ENCODE results near the gene CAPN12. TPM values are rescaled to one million over a fixed set of nuclear protein-coding genes. Genes with fewer than 3 reads are reported as not detected.

The CAPN12 gene
- total RNA-seq, 1 donor from 2014 or later = 0.93 TPM

DNA sequence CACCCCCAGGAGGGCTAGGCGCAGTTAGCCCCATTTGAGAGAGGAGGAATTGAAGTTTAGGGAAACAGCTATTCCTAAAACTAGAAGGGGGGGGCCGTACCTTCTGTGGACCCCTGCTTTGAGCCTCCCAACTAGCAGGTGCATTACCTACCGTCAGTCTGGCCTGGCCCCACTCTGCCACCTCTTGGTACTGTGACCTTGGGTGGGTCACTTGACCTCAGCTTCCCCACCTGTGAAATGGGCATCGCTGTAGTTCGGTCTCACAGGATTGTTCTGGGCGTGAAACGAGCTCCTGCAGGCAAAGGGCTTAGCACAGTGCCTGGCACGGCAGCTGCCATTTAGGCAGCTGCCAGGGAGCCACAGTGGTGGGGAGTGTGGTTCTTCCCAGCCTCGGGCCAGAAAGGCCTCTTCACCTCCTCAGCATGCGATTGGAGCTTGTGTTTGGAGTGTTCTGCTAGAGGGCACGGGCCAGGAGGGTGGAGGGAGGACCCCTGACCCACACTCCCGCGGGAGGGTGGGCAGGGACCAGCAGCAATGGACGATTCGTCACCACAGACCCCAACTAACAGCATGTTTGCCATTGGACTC, 32.0 kb downstream of the CAPN12 start:
- no peak for DNase-seq (ENCODE audit: extremely low read depth, low read depth, low spot score)

DNA sequence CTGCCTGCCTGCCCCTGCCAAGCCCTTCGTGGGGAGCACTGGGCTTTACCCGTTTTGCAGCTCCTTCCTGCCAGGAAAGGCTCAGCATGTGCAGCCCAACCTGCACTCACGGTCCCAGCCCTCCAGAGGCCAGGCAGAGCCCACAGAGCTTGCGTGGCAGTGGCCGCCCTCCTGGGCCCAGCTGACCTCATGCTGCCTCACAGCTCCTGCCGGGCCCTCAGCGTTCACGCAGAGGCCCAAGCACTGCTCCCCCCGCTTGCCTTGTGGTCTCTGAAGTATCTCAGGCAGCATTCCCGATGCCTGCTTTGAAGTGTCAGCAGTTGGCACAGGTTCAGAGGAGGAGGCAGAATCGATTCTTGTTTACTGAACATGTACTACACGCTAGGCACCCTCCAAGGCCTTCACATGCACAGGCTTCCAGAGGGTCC, 32.5 kb downstream of the CAPN12 start:
- no peak for DNase-seq (ENCODE audit: extremely low read depth, low read depth, low spot score)

DNA sequence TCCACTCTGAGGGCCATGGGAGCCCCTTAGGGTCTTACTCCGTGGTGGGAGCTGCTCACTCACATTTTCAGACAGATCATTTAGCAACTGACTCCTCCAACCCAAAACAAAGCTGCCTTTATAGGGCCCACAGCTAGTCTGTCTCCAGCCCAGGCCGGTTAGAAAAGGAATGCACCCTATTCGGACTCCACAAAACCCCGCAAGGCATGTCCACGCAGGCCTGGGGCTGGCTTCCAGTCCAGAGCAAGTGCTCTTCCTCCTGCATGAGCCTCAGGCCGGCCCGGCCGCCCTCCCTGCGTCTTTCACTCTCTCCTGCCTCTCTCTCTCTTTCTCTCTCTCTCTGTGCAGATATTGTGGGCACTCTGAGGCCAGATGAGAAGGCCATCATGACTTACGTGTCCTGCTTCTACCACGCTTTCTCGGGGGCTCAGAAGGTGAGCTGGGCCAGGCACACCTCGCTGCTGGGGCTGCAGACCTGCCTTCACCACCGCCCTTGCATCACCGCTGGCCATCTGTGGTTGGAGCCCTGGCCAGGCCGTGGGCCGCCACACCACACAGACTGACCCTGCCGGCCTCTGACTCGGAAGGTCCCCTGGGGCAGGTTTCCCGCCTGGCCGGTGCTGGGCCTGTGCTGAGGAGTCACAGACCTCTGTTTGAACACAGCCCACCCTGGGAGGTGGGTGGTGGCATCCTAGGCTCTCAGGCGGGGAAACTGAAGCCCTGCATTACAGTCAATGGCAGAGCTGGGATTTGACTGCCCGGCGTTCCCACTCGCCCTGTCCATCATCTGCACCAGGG, 33.1 kb downstream of the CAPN12 start:
- DNase-seq (ENCODE audit: extremely low read depth, low read depth, low spot score) = no peak

GRCh38 chr19:38710416-38710702, 33.9 kb downstream of the CAPN12 start:
- DNase-seq (ENCODE audit: extremely low read depth, low read depth, low spot score) = no peak

DNA sequence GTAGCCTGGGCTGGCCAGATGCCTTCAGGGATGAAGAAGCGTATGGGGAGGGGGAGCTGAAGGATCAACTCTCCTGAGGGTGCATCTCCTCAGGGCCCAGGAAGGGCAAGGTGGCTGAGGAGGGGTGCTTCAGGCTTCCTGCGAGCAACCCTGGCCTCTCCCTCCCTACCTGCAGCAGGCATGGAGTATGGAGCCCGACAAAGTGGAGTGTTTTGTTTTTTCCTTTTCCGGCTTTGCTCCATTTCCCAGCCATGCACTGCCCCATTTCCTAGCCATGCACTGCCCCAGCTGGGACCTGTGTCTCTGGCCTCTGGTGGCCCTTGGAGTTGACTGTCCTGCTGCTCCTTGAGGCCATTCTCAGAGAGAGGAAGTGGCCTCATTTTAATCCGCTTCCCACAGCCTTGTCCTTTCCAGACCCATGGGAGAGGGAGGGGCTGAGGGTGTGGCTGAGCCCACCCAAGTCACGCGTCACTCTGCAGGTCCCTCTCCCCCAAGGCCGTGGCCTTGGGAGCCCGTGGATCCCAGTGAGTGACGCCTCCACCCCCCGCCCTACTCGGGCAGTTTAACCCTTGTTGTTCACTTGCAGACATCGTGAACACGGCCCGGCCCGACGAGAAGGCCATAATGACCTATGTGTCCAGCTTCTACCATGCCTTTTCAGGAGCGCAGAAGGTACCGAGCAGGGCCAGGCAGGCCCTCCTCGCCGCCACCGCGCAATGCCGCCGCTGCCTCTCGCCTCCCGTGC, 34.4 kb downstream of the CAPN12 start:
- no peak for DNase-seq (ENCODE audit: extremely low read depth, low read depth, low spot score)

DNA sequence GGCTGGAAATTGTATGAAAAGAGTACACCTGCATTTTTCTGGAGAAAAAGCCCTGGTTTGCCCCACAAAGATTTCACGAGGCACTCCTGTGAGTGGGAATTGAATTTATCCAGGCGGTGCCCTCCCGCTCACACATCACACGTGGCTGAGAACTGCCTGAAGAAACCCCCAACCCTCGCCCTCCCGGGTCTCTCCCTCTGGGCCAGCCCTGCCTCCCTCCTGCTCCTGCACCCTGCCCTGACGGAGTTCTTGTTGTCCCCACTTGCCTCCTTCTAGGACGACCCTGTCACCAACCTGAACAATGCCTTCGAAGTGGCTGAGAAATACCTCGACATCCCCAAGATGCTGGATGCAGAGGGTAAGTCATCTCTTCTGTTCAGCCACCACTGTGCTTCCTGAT, 35.2 kb downstream of the CAPN12 start:
- DNase-seq (ENCODE audit: extremely low read depth, low read depth, low spot score) = no peak

GRCh38 chr19:38708413-38709024, 35.8 kb downstream of the CAPN12 start:
- DNase-seq (ENCODE audit: extremely low read depth, low read depth, low spot score) = no peak

- no peak for DNase-seq (ENCODE audit: extremely low read depth, low read depth, low spot score)
Observed at GRCh38 chr19:38707512-38708114, 36.7 kb downstream of the CAPN12 start.

GRCh38 chr19:38706792-38707511, 37.3 kb downstream of the CAPN12 start:
- DNase-seq (ENCODE audit: extremely low read depth, low read depth, low spot score) = no peak

- DNase-seq (ENCODE audit: extremely low read depth, low read depth, low spot score) = no peak
Observed at GRCh38 chr19:38705197-38706019, 38.9 kb downstream of the CAPN12 start.

GRCh38 chr19:38704488-38705026, 39.7 kb downstream of the CAPN12 start:
- DNase-seq (ENCODE audit: extremely low read depth, low read depth, low spot score) = no peak

GRCh38 chr19:38703509-38703908, 40.8 kb downstream of the CAPN12 start:
- no peak for DNase-seq (ENCODE audit: extremely low read depth, low read depth, low spot score)

GRCh38 chr19:38702278-38702677, 42.0 kb downstream of the CAPN12 start:
- no peak for DNase-seq (ENCODE audit: extremely low read depth, low read depth, low spot score)

GRCh38 chr19:38701455-38702063, 42.7 kb downstream of the CAPN12 start:
- DNase-seq (ENCODE audit: extremely low read depth, low read depth, low spot score) = no peak

- no peak for DNase-seq (ENCODE audit: extremely low read depth, low read depth, low spot score)
Observed at GRCh38 chr19:38700902-38701454, 43.3 kb downstream of the CAPN12 start.

DNA sequence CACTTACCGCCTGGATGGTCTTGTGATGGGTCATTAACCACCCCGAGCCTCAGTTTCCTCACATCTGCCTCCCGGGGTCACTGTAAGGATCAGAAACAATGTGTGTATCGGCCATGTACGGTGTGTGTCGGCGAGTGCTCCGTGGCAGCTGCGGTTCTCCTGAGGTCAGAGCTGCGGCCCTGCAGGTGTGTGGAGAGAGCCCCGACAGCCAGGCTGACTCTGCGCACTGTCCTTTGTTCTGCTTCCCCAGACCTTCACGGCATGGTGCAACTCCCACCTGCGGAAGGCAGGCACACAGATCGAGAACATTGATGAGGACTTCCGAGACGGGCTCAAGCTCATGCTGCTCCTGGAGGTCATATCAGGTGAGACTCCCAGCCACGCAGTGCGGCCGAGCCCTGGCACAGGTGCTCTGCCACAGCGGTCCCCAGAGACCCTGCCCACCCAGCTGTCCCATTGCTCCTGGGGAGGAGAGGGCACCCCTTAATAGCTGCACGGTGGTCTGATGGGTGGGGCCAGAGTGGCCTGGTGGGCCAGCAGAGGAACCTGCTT, 43.8 kb downstream of the CAPN12 start:
- no peak for DNase-seq (ENCODE audit: extremely low read depth, low read depth, low spot score)

DNA sequence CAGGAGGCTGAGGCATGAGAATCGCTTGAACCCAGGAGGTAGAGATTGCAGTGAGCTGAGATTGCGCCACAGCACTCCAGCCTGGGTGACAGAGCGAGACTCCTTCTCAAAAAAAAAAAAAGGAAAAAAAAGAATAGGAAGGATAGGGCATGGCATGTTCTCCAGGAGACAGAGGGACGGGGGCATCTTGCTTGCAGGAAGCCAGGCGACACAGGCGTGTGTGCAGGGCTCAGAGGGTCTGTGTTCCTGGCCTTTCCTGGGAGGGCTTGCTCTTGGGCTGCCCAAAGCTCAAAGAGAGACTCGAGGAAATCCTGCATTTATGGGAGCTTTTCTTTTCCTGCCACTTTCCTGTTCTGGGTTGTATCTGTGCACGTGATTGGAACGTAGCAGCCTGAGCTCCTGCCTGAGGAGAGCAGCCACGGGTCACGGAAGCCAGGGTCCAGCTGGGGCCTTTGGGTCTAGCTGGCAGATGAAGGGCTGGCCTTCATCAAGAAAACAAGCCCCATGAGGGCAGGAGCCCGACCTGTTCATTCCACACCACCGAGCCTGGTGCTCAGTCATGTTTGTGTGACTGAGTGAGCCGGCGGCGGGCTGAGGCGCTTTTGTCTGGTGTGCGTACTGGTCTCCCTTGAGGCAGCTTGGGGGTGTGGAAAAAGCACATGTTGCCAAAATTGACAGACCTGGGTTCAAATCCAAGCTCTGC, 44.5 kb downstream of the CAPN12 start:
- no peak for DNase-seq (ENCODE audit: extremely low read depth, low read depth, low spot score)

- DNase-seq (ENCODE audit: extremely low read depth, low read depth, low spot score) = no peak
Observed at GRCh38 chr19:38699027-38699346, 45.3 kb downstream of the CAPN12 start.

Data from glomerular endothelial cell (primary cell).